ENCODE measurements around the gene ARHGAP28. TPM values are rescaled to one million over a fixed set of nuclear protein-coding genes. Genes with fewer than 3 reads are reported as not detected.

Gene ARHGAP28
- total and polyA plus RNA-seq, 10 of the 15 experiments (the other 5 are each of a cell fraction or from before 2014, with no cell fraction given) = not detected

GRCh38 chr18:6763524-6763923, 34.0 kb downstream of the ARHGAP28 start:
- Histone ChIP-seq H4K20me1 (ENCODE audit: control insufficient read depth, insufficient read depth) (no peaks in the 10 kb centered on the region), H3K9ac (ENCODE audit: control insufficient read depth, insufficient read depth, low read length) (no peak overlapping the region), H3K79me2 (ENCODE audit: control insufficient read depth, insufficient read depth, low read length) (no peaks in the 10 kb centered on the region), H3K27me3 (replicated peaks in 1 of 2; ENCODE audit: control insufficient read depth in 2 of 2, insufficient read depth in 2 of 2, low read length in 1 of 2) (no peaks in the 10 kb centered on the region), H3K27ac (ENCODE audit: control insufficient read depth, insufficient read depth) (no peak overlapping the region), H2AFZ (ENCODE audit: control insufficient read depth, low read depth, low read length) (no peak overlapping the region), H3K4me1 (ENCODE audit: control insufficient read depth, insufficient read depth, low read length) (no peaks in the 10 kb centered on the region), H3K9me3 (replicated peaks; ENCODE audit: control insufficient read depth, insufficient read depth, low read length) (no peaks in the 10 kb centered on the region), H3K4me3 (no peak overlapping the region), H3K36me3 (ENCODE audit: control insufficient read depth in 2 of 2, insufficient read depth in 2 of 2, low read length in 1 of 2) (no peaks in the 10 kb centered on the region), H3K4me2 (ENCODE audit: control insufficient read depth, insufficient read depth) (no peak overlapping the region)
- intact Hi-C loops (cut with micrococcal nuclease; ENCODE audit: unreplicated experiment) = no loop called here
- FAIRE-seq (no peak), ATAC-seq (no peak), DNase-seq (ENCODE audit: low read depth, low spot score) (no peak)
- SMC1A ChIA-PET (ENCODE audit: uncharacterized antibody, unreplicated experiment) = no interaction called here
- CTCF ChIA-PET = no interaction called here
- RAD21 ChIA-PET (ENCODE audit: unreplicated experiment) = no interaction called here
- POLR2A ChIA-PET = no interaction called here
- 53% methylated on average over 6 of the region's 6 CpGs for WGBS (ENCODE audit: insufficient coverage, insufficient replicate concordance, low lambda C conversion rate, missing lambda C conversion rate)
- no TSS peak for BruUV-seq (replicated peaks)
- no peak for TF ChIP-seq HDGF (IDR thresholded peaks at IDR 0.05)
- no peak for TF ChIP-seq CREB1 (IDR thresholded peaks at IDR 0.05; ENCODE audit: low read depth)
- no peak for TF ChIP-seq MYB (IDR thresholded peaks at IDR 0.05; ENCODE audit: borderline replicate concordance, low read depth, low read length)
- TF ChIP-seq BRCA1 (IDR thresholded peaks at IDR 0.05; ENCODE audit: low read depth, low read length) = no peak
- no peak for TF ChIP-seq NRF1 (conservative IDR thresholded peaks at IDR 0.05; ENCODE audit: low read depth, low read length)
- no peak for TF ChIP-seq STAT1 (conservative IDR thresholded peaks at IDR 0.05)
- TF ChIP-seq RBBP5 (conservative IDR thresholded peaks at IDR 0.05) = no peak
- TF ChIP-seq BHLHE40 (IDR thresholded peaks at IDR 0.05; ENCODE audit: borderline replicate concordance in 1 of 2, low read depth in 2 of 2, low read length in 1 of 2) = no peak
- TF ChIP-seq RELB (IDR thresholded peaks at IDR 0.05; ENCODE audit: low read depth) = no peak
- TF ChIP-seq IKZF1 (conservative IDR thresholded peaks at IDR 0.05) = no peak
- TF ChIP-seq GABPA (IDR thresholded peaks at IDR 0.05; ENCODE audit: low read depth) = no peak
- no peak for TF ChIP-seq NR2C2 (IDR thresholded peaks at IDR 0.05; ENCODE audit: borderline replicate concordance, control insufficient read depth, insufficient read length, low read depth)
- TF ChIP-seq HCFC1 (IDR thresholded peaks at IDR 0.05; ENCODE audit: low read length) = no peak
- in situ Hi-C loops (cut with MboI) = no loop called here
